Non-pigmented ciliary epithelial cell (primary cell): ENCODE data around the gene IZUMO4.
A peak's percentile ranks its signal among the peaks of the same experiment; 100 is the strongest.

ENCODE experiments used
- DNase-seq: peaks from one replicate; pipeline ENCODE4 v3.0.0-alpha.2; 2010; ENCODE audit warnings: low read depth

IZUMO4 gene, protein sequence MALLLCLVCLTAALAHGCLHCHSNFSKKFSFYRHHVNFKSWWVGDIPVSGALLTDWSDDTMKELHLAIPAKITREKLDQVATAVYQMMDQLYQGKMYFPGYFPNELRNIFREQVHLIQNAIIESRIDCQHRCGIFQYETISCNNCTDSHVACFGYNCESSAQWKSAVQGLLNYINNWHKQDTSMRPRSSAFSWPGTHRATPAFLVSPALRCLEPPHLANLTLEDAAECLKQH

DNA sequence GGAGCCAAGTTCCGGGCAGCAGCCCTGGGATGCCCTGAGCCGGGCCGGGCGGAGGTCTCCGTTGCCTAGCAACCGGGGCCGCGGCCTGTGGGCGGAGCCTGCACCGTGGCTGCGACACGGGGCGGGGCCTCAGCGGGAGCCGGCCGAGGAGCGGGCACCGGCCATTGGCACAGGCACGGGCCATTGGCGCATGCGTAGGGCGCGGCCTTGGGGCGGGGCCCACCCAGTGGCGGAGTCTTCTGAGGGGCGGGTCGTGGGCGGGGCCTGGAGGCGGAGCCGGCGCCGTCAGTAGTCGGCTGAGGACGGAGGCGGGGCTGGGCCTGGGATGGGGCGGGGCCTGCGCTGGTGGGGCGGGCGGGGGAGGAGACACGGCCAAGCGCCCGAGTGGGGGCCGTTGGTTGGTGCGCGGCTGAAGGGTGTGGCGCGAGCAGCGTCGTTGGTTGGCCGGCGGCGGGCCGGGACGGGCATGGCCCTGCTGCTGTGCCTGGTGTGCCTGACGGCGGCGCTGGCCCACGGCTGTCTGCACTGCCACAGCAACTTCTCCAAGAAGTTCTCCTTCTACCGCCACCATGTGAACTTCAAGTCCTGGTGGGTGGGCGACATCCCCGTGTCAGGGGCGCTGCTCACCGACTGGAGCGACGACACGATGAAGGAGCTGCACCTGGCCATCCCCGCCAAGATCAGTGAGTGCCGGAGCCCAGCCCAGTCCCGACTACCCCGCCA lies at the start of gene IZUMO4:
TSS of gene IZUMO4 (plus strand) at position 436 of the 723 bp plus-strand sequence. CDS start at position 467, 31 bp downstream.
- DNase-seq, result peak; percentile 60

DNA sequence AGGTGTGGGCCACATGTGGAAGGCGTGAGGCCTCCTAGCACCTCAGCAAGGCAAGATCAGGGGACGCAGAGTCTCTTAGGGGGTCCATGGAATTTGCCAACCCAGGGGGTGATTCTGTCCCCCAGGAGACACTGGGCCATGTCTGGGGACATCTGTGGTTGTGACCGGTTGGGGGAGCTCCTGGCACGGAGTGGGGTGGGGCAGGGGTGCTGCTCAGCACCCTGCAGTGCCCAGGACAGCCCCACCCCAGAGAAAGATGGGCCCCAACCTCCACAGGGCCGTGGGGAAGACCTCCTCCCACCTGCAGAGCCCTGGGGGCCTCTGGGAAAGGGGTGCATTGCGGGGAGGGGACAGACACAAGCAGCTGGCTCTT lies 49.7 kb upstream of the IZUMO4 start:
- DNase-seq, result no peak

DNA sequence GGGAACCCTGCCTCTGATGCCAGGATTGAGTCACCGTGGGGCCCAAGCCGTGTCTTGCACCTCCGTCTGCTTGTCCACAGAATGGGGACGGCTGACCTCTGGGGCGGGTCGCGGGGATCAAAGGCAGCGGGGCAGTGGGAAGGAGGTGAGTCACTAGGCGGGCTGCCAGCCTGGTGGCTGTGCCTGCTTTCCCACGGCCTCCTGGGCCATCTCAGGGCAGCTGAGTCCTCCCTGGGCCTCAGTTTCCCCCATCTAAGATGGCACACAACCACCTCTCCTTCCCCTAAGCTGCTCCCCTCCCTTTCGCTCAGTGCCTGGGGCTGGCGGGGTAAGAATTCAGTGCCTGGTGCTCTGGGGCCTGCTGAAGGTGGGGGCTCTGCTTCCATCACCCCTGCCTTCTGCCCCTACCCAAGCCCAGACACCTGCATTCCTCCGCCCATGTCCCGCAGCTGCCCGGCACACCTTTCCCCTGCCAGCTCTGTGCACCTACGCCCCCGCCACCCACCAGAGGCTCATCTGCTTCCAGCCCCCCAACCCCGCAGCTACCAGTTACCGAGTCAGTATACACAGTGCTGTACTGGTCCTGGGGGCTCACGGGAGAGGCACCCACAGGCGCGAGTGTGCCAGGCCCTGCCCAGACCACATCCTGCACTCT lies 49.1 kb upstream of the IZUMO4 start:
- DNase-seq, result no peak

DNA sequence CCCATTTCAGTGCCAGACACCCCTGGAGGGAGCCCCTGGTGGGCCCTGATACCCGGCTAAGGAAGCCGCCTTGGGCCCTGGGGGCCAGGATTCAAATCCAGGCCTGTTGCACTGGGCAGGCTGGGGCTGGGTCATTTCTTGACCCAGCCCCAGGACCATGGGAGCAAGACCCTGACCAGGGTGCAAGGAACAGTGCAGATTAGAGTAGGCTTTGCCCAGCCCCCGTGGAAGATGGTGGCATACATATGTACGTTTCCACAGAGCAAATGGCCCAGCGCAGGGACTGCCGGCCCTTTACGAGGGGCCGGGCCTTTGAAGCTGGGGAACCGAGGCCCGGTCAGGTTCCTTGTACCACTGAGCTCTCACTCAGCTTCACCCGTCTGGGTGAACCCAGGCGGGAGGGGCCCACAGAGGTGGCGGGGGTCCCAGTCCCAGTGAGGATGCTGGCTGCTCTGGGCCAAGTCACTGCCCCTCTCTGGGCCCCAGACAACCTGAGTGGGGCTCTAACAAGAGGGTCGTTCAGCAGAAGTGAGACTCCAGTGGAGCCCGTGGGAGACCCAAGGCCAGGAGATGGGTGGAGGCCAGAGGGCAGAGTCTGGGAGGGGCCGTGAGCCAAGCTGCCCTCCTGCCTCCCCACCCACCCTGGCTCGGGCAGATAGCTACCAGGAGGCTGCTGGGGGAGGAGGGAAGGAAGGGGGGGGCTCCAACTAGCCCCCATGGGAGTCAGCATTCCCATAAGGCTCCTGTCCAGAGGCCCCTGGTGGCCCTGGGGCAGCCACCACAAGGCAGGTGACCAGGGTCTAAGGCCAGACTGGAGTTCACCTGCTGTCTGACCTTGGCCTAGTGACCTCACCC lies 48.4 kb upstream of the IZUMO4 start:
- DNase-seq, result no peak

DNA sequence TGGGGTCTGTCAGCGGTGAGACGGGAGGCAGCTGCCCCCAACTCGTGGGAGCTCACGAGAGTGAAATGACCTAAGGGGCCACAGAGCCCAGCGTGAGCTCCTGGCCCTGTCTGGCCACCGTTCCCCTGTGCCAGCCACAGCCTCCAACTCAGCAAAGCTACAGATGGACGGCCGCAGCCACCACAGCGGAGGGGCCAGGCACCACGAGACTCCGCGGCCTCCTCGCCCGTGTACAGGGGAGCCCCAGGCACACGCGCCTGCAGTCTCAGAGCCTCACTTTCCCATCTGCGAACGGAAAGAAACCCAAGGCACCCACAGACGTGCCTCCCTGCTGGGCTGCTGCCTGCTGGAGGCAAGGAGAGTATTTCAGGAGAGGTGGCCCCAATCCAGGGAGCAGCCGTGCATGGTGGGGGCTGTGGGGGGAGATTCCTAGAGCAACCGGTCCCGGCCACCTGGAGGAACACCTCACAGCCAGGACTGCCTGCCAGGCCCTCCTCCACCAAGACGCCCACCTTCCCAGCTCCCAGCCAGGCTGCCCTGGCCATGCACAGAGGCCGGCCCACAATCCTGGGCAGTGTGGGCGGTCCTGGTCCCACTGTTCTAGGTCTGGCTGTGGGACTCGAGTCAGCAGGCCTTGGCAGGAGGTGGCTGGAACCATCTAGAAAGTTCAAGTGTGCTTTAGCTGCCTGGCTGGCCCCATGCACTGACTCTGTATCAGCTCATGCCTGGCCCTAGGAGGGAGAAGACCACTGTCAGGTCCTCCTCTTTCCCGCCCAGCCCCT lies 47.6 kb upstream of the IZUMO4 start:
- no peak for DNase-seq

DNA sequence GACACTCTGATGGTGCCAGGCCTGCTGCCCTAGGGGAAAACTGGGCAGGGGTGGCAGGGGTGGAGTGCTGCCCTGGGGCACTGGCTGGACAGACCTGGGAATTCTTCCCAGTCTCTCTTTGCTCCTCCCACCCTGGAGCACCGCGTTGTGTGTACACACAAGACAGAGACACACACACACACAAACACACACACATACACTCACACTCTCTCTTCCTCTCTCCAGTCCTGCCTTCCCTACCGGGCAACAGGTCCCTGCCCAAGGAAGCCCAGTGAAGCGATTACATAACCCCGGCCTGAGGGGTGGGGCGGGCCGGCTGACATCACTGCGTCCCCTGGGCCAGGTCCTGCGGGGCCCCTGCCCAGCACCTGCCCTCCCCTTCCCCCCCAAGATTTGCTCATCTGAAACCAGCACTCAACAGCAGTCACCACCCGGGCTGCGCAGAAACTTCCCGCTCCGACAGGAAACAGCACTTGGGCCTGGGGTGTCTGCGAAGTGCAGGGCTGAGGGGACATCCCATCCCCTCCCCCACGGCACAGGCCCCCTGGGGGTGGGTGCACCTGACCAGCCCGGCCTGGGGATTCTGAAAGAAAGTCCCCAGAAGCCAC lies 46.9 kb upstream of the IZUMO4 start:
- DNase-seq, result no peak

DNA sequence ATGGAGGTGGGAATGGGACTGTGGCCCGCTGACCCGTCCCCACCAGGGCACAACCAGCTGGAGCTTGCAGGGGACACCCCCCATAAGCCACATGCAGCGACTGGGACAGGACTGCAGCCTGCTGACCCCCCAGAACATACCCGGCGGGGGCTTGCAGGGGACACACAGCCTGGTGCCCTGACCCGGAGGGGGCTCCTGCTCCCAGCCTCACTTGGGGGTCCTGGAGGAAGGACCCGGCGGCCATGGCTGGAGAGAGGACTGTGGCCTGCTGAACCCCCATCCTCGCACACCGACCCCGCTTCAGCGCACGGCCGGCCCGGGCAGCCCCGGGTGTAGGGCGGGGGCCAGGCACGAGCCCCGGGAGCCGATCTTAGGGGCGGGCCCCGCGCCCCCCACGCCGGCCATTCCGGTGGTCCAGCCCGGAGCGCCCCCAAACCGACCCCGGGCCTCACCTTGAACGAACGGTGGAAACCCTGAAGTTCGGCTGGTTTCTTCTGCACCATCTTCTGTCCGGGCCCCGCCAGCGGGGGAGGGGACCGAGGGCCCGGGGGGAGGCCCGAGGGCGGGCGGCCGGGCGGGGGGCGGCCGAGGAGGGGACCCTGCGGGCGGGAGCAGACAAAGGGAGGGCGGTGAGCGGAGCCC lies 46.2 kb upstream of the IZUMO4 start:
- DNase-seq, result no peak

DNA sequence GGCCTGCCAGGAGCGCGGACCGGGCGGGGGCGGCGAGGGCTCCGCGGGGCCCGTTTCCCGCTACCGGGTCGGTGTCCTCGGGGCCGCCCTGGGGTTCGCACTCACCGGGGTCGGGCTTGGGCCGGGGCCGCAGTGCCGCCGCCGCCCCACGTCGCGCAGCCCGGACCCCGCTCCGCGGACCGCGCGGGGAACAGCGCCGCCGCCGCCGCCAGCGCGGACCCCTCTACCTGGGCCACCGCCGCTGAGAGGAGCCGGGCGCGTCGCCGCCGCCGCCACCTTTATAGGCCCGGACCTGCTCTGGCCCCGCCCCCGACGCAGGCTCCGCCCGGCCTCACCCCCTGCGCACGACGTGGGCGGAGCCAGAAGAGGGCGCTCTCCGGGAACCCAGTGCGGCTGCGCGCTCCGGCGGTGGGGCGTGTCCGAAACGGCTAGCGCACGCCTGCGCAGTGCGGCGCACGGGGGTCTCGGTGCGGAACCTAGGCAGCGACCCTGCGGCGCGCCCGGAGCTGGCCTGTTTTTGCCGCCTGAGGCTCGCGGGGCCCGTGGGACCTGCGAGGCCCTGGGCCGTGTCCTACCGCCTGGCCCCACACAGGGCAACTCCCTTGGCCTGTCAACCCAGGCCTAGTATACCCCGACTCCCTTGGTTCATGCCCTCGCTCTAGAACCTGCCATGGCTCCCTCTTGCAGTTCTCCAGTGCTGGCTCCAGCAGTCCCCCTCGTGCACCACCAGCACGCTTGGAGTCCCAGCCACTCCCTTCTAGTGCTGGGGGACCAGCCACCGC lies 45.5 kb upstream of the IZUMO4 start, which contains the start of gene MKNK2:
TSS of gene MKNK2 (minus strand) at position 254 of the 782 bp plus-strand sequence. CDS start 393 bp downstream, outside the sequence.
- DNase-seq, result no peak

DNA sequence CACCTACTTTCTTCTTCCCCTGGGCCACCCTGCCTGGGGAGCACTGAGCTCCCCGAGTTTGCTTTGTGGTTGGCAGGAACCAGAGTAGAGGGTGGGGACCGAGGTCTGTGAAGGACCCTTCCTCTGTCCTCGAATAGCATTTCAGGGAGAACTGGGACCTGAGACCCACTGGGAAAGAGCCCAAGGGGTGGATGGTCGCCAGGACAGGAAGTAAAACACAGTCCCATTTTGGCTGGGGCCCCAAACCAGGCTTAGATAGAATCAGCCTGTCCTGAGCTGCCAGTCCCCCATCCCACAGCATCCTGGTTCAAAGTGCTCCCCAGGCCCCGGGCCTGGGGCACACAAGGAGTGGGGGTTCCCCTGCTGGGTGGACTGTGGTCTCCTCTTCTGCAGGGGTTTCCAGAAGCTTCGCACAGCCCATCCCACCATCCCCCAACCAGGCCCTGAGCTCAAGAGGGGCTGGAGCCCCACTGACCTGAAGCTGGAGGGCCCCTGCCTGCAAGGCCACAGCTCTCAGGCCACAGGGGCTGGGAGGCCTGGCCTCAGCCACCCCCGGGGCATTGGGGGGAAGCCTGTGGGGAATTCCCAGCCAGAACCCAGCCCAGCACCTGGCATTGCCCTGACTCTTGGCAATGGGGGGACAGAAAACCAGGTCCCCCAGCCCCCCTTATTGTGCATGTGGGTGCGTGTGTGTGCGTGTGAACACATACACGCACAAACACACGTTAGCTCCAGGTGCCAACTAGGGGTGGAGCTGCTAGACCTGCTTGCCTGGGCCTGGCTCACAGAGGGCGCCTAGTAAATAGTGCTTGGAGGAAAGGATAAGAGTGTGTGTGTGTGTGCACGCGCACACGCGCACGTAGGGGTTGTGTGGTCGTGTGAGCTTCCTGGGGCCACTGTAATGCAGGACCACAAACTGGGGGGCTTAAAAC lies 44.7 kb upstream of the IZUMO4 start:
- DNase-seq, result no peak

DNA sequence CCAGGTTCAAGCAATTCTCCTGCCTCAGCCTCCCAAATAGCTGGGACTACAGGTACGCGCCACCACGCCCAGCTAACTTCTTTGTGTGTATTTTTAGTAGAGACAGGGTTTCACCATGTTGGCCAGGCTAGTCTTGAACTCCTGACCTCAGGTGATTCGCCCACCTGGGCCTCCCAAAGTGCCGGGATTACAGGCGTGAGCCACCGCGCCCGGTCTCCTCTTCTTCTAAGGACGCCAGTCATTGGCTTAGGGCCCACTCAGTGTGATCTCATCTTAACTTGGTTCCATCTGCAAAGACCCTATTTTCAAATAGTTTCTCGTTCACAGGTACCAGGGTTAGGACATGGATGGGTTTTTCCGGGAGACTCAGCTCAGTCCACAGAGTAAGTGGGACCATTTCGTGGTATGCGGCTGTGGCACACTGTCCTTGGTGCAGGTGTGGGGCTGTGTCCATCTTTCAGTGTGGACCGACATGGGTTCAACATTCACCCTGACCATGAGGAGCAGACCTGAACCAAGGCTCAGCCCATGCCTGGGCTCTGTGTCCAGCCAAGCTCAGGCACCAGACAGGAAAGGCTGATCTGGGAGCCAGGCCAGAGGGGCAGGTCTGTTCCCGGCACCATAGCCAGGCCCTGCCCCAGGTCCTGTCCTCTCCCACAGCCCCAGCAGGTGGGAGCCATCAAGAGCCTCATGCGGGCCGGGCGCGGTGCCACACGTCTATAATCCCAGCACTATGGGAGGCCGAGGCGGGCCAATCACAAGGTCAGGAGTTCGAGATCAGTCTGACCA lies 42.9 kb upstream of the IZUMO4 start:
- no peak for DNase-seq

DNA sequence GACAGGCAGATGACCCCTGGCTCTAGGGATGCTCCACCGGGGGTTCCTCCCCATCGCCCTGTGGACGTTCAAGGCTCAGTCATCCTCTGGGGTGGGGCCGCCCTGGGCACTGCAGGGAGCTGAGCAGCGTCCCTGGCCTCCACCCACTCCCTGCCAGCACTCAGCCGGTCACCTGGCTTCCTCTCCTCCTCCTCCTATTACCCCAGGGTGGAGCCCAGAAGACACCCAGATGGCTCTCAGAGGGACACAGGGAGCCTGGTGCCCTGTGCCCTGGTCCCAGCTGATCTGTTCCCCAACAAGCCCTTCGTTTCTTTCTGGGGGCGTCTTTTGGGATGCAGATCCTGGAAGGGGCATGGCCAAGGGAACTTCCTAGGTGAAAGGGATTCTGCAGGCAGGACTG lies 42.0 kb upstream of the IZUMO4 start:
- DNase-seq, result no peak

DNA sequence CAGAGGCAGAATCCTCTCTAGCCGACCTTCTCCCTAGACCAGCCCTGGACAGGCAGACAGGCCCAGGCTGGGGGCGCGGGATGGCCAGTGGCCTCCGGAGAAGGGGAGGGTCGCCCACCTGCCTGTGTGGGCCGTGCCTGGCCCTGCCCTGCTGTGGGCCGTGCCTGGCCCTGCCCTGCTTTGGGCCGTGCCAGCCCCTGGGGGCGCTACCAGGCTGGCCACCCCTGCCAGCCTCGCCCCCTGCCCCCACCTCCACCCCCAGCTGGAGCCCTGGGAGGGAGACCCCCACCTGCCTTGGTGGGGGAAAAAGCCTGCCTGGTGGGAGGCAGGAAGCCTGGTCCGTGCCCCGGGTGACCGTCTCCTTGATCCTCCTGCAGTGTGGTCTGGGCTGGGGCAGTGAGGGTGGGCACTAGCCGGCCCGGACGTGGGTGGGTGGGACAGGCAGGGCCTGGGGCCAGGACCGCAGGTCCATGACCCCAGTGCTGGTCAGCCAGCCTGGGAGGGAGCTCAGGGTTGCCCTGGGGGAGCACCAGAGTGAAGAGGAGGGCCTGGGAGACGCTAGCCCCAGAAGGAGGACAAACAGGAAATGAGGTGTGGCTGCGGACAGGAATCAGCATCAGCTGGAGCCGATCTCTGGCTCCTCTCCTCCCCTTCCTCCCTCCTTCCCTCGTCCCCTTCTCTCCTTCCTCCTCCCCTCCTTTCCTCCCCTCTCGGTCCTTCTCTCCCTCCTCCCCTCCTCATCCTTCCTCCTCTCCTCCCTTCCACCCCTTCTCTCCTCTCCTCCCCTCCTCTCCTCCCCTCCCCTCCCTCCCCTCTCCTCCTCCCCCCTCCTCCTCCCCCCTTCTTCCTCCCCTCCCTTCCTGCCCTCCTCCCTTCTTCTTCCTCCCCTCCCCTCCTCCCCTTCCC lies 40.5 kb upstream of the IZUMO4 start:
- DNase-seq, result no peak

DNA sequence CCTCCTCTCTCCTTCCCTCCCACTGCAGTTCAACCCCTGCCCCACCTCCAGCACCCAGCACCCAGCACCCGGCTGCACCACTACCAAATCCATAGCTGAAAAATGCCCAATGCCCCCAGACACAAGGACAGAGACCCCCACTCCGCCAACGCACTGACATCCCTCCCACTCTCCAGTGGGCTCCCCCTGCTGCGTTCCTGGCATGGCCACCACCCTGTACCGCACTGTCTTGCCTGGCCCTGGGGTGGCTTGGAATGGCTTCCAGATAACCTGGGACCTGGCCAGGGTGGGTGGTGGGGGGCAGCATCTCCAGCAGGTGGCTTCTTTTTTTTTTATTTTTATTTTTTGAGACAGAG lies 39.9 kb upstream of the IZUMO4 start:
- no peak for DNase-seq

DNA sequence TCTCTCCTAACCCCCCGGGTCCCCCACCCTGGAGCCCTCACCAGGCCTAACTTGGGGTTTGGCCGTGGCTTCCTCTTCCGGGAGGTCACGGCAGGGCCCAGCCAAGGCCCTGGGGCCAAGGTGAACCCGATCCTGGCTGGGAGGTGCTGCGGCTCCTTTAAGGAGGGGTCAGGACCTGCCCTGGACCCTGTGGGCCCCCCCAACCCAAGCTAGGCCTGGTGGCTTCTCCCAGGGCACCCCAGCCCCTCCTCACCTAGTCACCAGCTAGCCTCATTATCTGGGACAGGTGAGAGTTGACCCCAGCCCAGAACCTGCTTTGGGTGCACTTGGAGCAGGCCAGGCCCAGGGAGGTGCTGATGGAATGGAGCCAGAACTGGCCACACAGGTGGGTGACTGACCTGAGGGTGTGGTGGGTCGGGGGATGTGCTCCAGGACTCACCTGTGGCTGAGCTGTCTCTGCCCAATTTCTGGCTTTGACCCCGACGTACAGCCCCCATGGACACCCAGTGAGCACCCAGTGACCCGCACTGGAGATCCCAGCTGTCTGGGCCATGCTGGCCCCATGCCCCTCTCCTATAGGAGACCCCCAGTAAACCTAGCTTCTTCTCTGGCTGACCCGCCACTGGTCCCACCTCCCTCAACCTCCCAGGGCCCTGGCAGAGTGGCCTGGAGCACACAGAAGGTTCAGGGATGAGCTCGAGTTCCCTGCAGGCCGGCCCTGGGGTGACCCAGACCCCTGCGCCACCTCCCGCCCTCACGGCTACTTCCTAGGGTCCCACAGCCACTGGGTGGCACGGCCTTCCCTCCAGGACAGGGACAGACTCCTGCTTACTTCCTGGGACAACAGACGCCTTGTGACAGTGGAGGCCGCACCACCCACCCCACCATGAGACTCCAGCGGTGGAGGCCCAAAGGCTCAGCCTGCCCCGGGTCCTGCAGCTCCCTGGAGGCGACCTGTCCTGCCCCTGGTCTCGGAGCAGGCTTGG lies 38.9 kb upstream of the IZUMO4 start:
- no peak for DNase-seq

DNA sequence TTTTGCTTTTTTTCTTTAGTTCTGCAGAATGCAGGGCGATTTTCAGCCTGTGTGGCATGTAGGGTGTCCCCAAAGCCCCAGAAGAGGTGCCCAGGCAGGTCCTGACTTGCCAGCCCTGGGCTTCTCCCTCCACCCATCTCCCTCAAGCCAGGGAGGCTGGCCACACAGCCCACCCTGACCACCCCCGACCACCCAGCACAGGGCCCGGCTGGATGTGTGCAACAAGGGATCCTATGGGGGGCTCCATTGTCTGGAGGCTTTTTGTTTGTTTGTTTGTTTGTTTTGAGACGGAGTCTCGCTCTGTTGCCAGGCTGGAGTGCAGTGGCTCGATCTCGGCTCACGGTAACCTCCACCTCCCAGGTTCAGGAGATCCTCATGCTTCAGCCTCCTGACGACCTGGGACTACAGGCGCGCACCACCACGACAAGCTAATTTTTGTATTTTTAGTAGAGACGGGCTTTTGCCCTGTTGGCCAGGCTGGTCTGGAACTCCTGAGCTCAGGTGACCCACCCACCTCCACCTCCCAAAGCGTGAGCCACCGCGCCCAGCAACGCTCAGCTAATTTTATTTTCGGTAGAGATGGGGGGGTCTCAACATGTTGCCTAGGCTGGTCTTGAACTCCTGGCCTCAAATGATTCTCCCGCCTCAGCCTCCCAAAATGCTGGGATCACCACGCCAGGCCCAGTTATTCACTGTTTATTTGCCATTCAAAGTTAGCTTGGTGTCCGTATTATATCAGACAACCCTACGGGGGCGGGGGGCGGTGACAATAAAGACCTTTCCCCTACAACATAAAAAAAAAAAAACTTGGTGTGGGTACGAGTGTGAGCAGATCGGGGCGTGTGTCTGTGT lies 37.9 kb upstream of the IZUMO4 start:
- DNase-seq, result no peak
